Measurements from ENCODE around the gene PELI3.

GRCh38 chr11:66472054-66472453 is 5.3 kb downstream of the PELI3 start:
- TF ChIP-seq POLR2A (IDR thresholded peaks at IDR 0.05), result no peak
- TF ChIP-seq CTCF (IDR thresholded peaks at IDR 0.05), result no peak
- TF ChIP-seq POLR2AphosphoS5 (IDR thresholded peaks at IDR 0.05), result no peak
- no peak for TF ChIP-seq EP300 (IDR thresholded peaks at IDR 0.05)
